Activated naive CD8-positive, alpha-beta T cell treated with anti-CD3 and anti-CD28 coated beads, Interleukin-2, amount 10 ng/mL, durations not matched to agents 7 days and 5 days (primary cell): ENCODE measurements around the gene PPIL1. TPM values are rescaled to one million over a fixed set of nuclear protein-coding genes. Genes with fewer than 3 reads are reported as not detected.
"Not testable (repeated sequence)": the region's sequence is repeated elsewhere in the genome, so short reads cannot be mapped to it uniquely, and the experiment has no call there.

Experiments used
- ATAC-seq: fragments of 150-1000 bp; cut with Tn5 transposase; one replicate; pipeline ENCODE4 v1.10.0; 2021; ENCODE audit warnings: low read depth, moderate library complexity
- POLR2A ChIA-PET: fragments of 350-600 bp; sonication (Branson Sonifier 250); formaldehyde crosslinking; loops from one replicate; lab custom pipeline; 2021; ENCODE audit warnings: antibody characterized with exemption; lab: Charles Lee
- DNase-seq: peaks from one replicate; pipeline ENCODE4 v3.0.0; 2021
- H3K27ac Mint-ChIP-seq: one replicate; pipeline ENCODE4 v1.8.0; 2022; ENCODE audit warnings: mild to moderate bottlenecking, mixed read lengths
- H3K27me3 Mint-ChIP-seq: one replicate; pipeline ENCODE4 v1.8.0; 2022; ENCODE audit warnings: mild to moderate bottlenecking, moderate library complexity, mixed read lengths
- H3K36me3 Mint-ChIP-seq: one replicate; pipeline ENCODE4 v1.8.0; 2021; ENCODE audit warnings: mild to moderate bottlenecking, mixed read lengths
- H3K4me1 Mint-ChIP-seq: one replicate; pipeline ENCODE4 v1.8.0; 2021; ENCODE audit warnings: mixed read lengths
- H3K4me3 Mint-ChIP-seq: one replicate; pipeline ENCODE4 v1.8.0; 2022; ENCODE audit warnings: mild to moderate bottlenecking, moderate library complexity, mixed read lengths
- H3K9me3 Mint-ChIP-seq: one replicate; pipeline ENCODE4 v1.8.0; 2021; ENCODE audit warnings: mixed read lengths
- total RNA-seq, 2 experiments: library from RNA; stranded (reverse); gene quantifications; one replicate each; pipeline ENCODE4 v1.2.3, GENCODE V29; 2021

PPIL1 gene
- total RNA-seq, 2 experiments from 2014 or later: 18.5 to 19.9 TPM

DNA sequence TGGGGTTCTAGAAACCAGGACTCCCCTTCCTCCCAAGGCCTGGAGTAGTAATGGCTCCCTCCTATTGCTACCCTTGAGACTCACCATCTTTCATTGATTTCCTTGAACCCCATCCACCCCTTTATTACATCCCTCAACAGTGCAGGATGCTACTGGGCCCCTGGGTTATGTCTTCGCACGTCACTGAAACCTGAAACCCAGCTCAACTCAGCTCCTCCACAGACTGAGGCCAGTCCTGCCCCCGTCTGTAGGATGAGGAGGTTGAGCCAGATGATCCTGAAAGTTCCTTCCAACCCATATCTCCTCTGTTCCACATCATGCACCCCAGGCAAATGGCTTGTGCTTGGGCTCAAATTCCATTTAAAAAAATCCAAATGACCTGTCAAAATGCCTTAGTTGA is 56.8 kb downstream of the PPIL1 start:
- no peak overlapping the region for H3K4me3 Mint-ChIP-seq
- POLR2A ChIA-PET: no interaction called here
- peaks cover 17% of the 10 kb centered on the region for H3K4me1 Mint-ChIP-seq
- H3K27me3 Mint-ChIP-seq: peaks cover 19% of the 10 kb centered on the region
- no peaks in the 10 kb centered on the region for H3K9me3 Mint-ChIP-seq
- no peak overlapping the region for H3K27ac Mint-ChIP-seq
- H3K36me3 Mint-ChIP-seq: no peaks in the 10 kb centered on the region
- ATAC-seq (no peak), DNase-seq (no peak)

DNA sequence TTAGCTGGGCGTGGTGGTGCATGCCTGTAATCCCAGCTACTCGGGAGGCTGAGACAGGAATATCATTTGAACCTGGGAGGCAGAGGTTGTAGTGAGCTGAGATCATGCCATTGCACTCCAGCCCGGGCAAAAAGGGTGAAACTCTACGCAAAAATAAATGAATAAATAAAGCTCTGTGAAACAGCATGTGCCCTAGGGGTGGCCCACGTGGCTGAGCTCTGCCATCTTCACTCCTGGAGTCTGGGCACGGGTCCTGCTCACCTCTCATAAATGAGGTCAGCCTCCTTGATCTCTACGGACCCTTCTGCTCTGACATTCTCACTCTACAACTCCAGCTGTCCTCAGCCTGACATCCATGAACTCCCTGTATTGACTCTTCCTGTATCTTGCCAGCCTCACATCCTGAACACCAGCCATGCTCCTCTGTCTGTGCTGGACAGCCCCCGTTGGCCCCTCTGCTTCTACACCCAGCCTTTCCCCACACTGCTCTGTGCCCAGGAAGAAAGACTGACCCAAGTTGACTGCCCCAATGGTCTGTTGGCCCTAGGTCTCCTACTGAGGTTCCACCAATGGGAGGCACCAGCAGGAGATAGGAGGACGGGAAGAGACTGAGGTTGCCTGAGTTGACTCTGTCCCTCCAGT is 57.3 kb downstream of the PPIL1 start:
- ATAC-seq: no peak
- H3K36me3 Mint-ChIP-seq: no peaks in the 10 kb centered on the region
- H3K4me3 Mint-ChIP-seq: no peak overlapping the region
- DNase-seq: no peak
- H3K9me3 Mint-ChIP-seq: no peaks in the 10 kb centered on the region
- no peak overlapping the region for H3K27ac Mint-ChIP-seq
- H3K4me1 Mint-ChIP-seq: peaks cover 16% of the 10 kb centered on the region
- peaks cover 19% of the 10 kb centered on the region for H3K27me3 Mint-ChIP-seq
- POLR2A ChIA-PET: no interaction called here

DNA sequence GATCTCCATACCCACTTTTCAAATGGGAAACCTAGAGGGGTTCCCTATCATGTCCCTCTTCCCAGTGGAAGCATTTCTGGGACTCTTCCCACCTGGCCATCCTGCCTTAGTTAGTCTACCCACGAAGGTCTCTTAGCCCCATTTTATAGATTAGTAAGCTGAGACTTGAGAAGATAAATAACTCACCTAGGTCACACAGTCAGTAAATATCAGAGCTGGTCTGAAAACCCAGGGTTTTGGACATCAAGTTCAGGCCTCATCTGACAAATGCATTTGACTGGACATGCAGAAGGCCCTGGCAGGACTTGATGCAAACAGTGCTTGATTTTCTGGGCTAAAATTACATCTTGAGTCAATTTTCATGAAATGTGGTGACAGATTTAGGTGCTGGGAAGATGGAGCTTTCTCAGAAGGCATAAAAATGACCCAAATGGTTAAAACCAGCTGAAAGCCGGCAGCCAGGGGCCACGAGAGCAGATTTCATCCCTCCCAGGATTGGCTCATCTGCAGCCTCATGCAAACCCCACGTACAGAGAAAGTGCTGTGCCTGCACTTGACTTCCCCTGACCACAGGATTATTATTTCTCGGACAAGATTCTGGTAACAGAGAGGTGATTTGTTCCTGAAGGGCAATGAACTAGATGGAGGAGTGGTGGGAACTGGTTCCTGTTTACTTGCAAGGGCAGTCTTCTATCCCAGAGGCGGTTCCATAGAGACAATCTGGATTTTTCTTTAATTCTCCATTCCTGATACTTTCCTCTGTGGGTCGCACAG is 58.5 kb downstream of the PPIL1 start:
- no peak for ATAC-seq
- peaks cover 22% of the 10 kb centered on the region for H3K27me3 Mint-ChIP-seq
- peaks cover 5% of the 10 kb centered on the region for H3K4me1 Mint-ChIP-seq
- no peak overlapping the region for H3K27ac Mint-ChIP-seq
- no peak for DNase-seq
- H3K36me3 Mint-ChIP-seq: no peaks in the 10 kb centered on the region
- no peak overlapping the region for H3K4me3 Mint-ChIP-seq
- POLR2A ChIA-PET: no interaction called here
- H3K9me3 Mint-ChIP-seq: no peaks in the 10 kb centered on the region

DNA sequence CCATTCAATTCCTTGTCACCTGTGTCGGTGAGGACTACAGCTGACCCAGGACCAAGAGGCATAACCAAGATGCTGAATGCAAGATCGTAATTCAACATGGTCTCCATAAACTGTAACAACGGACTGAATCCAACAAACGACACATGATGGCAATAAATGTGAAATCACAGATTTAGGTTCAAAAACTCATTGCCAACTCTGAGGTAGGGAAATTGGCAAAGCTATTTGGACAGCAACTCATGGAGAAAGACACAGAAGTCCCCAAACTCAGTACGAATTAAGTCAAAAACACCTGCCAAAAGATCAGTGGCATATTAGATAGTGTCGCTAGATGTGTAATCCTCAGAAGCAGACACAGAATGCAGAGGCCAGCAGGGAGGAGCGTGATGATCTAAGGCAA is 60.4 kb downstream of the PPIL1 start:
- H3K9me3 Mint-ChIP-seq: no peaks in the 10 kb centered on the region
- no peaks in the 10 kb centered on the region for H3K36me3 Mint-ChIP-seq
- POLR2A ChIA-PET: no interaction called here
- no peaks in the 10 kb centered on the region for H3K4me1 Mint-ChIP-seq
- DNase-seq (no peak), ATAC-seq (no peak)
- H3K27ac Mint-ChIP-seq: no peak overlapping the region
- peaks cover 22% of the 10 kb centered on the region for H3K27me3 Mint-ChIP-seq
- H3K4me3 Mint-ChIP-seq: no peak overlapping the region

DNA sequence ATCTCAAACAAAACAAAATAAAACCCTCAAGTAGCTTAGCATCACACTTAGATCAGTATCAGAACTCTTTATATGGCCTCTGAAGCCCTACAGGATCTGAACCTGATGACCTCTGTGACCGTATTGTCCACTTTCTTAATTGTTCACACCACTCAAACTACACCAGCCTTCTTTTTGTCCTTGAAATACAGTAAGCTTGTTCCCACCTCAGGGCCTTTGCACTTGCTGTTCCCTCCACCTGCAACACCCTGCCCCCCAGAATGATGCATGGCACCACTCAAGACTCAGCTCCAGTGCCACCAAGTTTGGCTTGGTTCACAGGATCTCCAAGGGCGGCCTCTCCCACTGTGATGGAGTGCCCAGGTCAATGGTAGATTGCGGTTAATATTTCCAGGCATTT is 61.1 kb downstream of the PPIL1 start:
- Mint-ChIP-seq H3K36me3 (no peaks in the 10 kb centered on the region), H3K4me1 (no peaks in the 10 kb centered on the region), H3K4me3 (no peak overlapping the region), H3K27ac (no peak overlapping the region), H3K27me3 (peaks cover 22% of the 10 kb centered on the region), H3K9me3 (no peaks in the 10 kb centered on the region)
- ATAC-seq (no peak), DNase-seq (no peak)
- POLR2A ChIA-PET: no interaction called here

DNA sequence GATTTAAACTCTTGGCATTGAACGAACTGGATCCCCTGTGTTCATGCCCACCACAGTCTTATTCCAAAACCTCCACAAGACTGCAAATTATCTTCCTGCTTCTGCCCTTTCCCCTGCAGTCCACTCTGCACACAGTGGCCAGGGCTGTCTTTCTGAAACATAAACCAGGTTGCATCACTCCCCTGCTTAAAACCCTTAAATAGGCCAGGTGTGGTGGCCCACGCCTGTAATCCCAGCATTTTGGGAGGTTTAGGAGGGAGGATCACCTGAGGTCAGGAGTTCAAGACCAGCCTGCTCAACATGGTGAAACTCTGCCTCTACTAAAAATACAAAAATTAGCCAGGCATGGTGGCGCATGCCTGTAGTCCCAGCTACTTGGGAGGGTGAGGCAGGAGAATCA is 61.6 kb downstream of the PPIL1 start:
- not testable (repeated sequence) for H3K27ac Mint-ChIP-seq, H3K4me1 Mint-ChIP-seq

DNA sequence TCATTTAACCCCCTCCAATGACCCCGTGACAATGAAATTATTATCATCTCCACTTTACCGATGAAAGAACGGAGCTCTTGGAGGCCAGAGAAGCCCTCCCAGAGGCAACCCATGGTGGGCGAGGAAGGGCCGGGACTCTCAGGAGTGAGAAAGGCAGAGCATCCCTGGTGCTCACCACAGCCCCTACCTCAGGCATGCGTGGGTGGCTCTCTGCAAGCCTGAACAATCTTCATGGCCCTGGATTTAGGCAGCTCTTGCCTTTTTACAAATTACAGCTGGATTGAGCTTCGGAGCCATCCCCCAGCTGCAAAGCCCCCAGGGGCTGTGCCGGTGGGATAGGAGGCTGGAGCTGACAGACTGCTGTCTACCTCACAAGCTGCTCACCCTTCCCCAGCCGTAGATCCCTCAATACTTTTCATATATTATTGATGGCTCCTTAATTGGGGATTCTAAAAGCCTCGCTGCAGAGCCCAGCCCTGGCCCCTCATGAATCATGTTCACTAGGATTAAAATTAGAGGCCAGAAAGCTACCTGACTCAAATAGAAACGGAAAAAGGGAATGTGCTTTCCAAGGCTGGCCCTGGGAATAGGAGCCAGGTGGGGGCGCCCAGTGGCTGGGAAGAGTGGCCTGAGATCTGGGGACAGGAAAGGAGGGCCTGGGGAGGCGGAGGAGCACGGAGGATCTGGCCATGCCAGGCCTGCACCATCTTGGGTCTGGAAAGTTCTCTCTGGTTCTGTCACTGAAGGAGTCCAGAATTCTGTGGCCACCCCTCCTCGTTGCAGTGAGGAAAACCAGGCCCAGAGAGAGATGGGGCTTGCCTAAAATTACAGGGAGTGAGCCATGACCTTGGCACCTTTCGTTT is 64.4 kb downstream of the PPIL1 start:
- ATAC-seq (no peak), DNase-seq (no peak)
- H3K27ac Mint-ChIP-seq: no peak overlapping the region
- H3K4me3 Mint-ChIP-seq: no peak overlapping the region
- no peaks in the 10 kb centered on the region for H3K36me3 Mint-ChIP-seq
- peaks cover 16% of the 10 kb centered on the region for H3K27me3 Mint-ChIP-seq
- POLR2A ChIA-PET: no interaction called here
- H3K9me3 Mint-ChIP-seq: no peaks in the 10 kb centered on the region
- H3K4me1 Mint-ChIP-seq: no peaks in the 10 kb centered on the region

More for the DNA sequence above, 61.6 kb downstream of the PPIL1 start:
- H3K36me3 Mint-ChIP-seq, H3K4me3 Mint-ChIP-seq, POLR2A ChIA-PET, DNase-seq, ATAC-seq, H3K9me3 Mint-ChIP-seq: not testable (repeated sequence)
- H3K27me3 Mint-ChIP-seq: peaks cover 22% of the 10 kb centered on the region

DNA sequence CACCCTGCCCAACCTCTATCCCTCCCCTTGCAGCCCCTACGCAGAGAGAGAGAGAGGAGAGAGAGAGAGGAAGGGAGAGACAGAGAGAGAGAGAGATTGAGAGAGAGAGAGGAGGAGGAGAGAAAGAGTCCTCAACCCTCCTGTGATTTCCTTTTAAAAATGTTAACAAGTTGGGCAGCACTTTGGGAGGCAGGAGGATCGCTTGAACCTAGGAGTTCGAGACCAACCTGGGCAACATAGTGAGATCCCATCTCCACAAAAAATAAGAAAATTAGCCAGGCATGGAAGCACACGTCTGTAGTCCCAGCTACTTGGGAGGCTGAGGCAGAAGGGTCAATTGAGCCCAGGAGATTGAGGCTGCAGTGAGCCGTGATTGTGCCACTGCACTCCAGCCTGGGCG is 65.4 kb downstream of the PPIL1 start:
- H3K27ac Mint-ChIP-seq: no peak overlapping the region
- no peak overlapping the region for H3K4me3 Mint-ChIP-seq
- DNase-seq (no peak), ATAC-seq (no peak)
- no peaks in the 10 kb centered on the region for H3K9me3 Mint-ChIP-seq
- H3K36me3 Mint-ChIP-seq: no peaks in the 10 kb centered on the region
- POLR2A ChIA-PET: no interaction called here
- peaks cover 15% of the 10 kb centered on the region for H3K27me3 Mint-ChIP-seq
- H3K4me1 Mint-ChIP-seq: no peaks in the 10 kb centered on the region

DNA sequence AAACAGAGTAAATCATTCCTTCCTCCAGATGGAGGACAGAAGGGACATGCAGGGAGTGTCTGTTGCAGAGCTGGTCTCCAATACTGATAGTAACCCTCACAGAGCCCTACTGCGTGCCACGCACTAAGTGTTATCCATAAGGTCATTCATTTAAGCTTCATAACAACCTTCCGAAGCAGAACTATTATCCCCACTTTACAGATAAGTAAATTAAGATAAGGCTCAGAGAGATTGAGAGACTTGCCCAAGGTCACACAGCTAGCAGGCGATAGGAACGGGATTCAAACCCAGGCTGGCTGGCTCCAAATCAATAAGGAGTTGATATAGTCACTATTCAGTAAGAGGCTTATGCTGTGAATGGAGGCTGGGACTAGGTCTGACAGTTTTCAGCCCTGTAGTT is 66.0 kb downstream of the PPIL1 start:
- Mint-ChIP-seq H3K36me3 (no peaks in the 10 kb centered on the region), H3K4me1 (no peaks in the 10 kb centered on the region), H3K27me3 (peaks cover 15% of the 10 kb centered on the region), H3K9me3 (no peaks in the 10 kb centered on the region), H3K4me3 (no peak overlapping the region), H3K27ac (no peak overlapping the region)
- POLR2A ChIA-PET: no interaction called here
- ATAC-seq: no peak
- no peak for DNase-seq

DNA sequence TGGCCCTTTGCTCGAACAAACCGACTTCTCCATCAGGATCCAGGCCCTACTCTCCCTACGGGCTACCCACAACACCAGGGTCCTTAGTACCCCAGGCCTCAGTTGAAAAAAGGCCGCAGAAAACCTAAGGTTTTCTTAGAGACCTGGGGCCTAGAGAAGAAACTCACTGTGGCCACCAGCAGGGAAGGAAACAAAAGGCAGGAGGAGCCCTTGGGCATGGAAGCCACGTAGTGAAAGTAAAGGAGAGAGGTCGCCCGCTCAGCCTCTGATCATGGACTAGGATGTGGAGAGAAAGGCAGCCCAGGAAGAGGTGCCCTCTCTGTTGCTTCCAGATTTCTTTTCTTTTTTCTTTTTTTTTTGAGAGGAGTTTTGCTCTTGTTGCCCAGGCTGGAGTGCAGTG is 66.9 kb downstream of the PPIL1 start:
- POLR2A ChIA-PET: no interaction called here
- no peak for ATAC-seq
- no peak for DNase-seq
- no peak overlapping the region for H3K4me3 Mint-ChIP-seq
- no peaks in the 10 kb centered on the region for H3K4me1 Mint-ChIP-seq
- H3K36me3 Mint-ChIP-seq: no peaks in the 10 kb centered on the region
- no peak overlapping the region for H3K27ac Mint-ChIP-seq
- H3K27me3 Mint-ChIP-seq: peaks cover 15% of the 10 kb centered on the region
- H3K9me3 Mint-ChIP-seq: no peaks in the 10 kb centered on the region

DNA sequence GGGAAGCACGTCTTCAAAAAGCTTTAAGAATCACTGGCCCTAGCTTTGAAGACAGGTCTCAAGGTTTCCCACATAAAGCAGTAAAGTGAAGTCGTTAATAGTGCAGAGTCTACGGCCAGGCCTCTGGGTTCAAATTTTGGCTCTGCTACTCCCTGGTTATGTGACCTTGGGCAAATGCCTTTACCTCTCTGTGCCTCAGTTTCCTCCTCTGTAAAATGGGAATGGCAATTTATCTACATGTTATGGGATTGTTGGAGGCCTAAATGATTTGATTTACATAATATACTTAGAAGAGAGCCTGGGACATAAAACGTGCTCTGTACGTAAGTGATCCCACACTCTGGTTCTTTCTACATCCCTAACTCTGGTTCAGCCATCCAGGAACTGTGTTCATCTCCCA is 67.5 kb downstream of the PPIL1 start:
- DNase-seq: no peak
- H3K9me3 Mint-ChIP-seq: no peaks in the 10 kb centered on the region
- POLR2A ChIA-PET: no interaction called here
- no peaks in the 10 kb centered on the region for H3K36me3 Mint-ChIP-seq
- H3K27ac Mint-ChIP-seq: no peak overlapping the region
- no peak overlapping the region for H3K4me3 Mint-ChIP-seq
- H3K27me3 Mint-ChIP-seq: peaks cover 15% of the 10 kb centered on the region
- ATAC-seq: no peak
- no peaks in the 10 kb centered on the region for H3K4me1 Mint-ChIP-seq

DNA sequence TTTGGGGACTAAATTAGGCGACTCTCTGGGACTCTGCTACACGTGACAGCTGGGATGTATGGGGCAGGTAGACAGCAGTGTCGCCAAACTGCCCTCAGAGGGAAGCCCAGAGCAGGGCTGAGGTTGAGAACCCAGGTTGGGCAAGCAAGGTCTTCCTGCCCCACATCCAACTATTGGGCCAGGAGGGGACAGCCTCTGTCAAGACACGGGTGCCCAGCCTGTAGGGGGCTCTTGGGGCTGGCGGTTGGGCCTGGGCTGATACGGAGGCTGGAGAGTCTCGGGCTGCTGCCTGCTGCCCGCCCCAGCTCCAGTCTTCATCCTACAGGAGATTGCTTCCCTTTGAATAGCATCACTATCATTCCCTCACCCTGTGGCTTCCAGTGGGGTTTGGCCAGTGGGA is 68.7 kb downstream of the PPIL1 start:
- Mint-ChIP-seq H3K27me3 (peaks cover 11% of the 10 kb centered on the region), H3K4me3 (no peak overlapping the region), H3K9me3 (no peaks in the 10 kb centered on the region), H3K27ac (no peak overlapping the region), H3K36me3 (no peaks in the 10 kb centered on the region), H3K4me1 (no peaks in the 10 kb centered on the region)
- ATAC-seq (no peak), DNase-seq (no peak)
- POLR2A ChIA-PET: no interaction called here

DNA sequence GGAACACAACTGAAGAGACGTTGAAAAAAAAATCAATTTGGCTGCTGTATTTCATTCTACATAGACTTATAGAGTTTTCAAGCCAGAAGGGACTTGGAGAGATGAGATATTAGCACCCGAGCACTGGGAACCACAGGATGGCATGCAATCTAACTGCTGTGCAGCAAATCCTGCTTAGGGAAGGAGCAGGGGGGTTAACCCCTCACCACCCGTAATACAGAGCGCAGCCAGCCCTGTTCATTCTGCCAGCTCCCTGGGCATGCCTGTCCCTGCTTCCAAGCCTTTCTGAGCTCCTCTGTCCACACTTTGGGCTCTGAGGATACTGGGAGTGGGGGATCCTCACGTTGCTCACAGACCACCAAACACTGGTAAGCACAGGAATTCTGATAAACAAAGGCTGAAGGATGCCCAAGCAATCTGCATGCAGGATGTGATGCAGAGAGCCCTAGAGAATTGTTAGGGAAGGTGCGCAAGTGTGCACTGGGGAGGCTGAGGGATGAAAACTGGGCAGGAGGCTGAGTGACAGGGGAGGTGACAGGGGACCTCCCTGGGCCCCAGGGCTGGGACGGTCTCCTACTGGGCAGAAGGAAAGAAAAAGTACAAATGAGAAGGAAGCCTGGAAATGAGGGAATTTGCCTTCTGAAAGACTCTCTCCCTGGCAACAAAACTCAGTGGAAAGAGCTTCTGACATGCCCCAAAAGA is 69.4 kb downstream of the PPIL1 start:
- Mint-ChIP-seq H3K36me3 (no peaks in the 10 kb centered on the region), H3K4me3 (no peak overlapping the region), H3K9me3 (no peaks in the 10 kb centered on the region), H3K27me3 (peaks cover 14% of the 10 kb centered on the region), H3K4me1 (no peaks in the 10 kb centered on the region), H3K27ac (no peak overlapping the region)
- DNase-seq (no peak), ATAC-seq (no peak)
- POLR2A ChIA-PET: no interaction called here
